GM18502 (cell line): ENCODE data around the gene MGAT3.
A peak's percentile ranks its signal among the peaks of the same experiment; 100 is the strongest.

Experiments
- ATAC-seq: cut with Tn5 transposase; IDR thresholded peaks from one replicate; pipeline ENCODE4 v1.9.1; 2021; ENCODE audit warnings: mild to moderate bottlenecking; ENCODE audit not compliant: unreplicated experiment, poor library complexity

MGAT3 gene

DNA sequence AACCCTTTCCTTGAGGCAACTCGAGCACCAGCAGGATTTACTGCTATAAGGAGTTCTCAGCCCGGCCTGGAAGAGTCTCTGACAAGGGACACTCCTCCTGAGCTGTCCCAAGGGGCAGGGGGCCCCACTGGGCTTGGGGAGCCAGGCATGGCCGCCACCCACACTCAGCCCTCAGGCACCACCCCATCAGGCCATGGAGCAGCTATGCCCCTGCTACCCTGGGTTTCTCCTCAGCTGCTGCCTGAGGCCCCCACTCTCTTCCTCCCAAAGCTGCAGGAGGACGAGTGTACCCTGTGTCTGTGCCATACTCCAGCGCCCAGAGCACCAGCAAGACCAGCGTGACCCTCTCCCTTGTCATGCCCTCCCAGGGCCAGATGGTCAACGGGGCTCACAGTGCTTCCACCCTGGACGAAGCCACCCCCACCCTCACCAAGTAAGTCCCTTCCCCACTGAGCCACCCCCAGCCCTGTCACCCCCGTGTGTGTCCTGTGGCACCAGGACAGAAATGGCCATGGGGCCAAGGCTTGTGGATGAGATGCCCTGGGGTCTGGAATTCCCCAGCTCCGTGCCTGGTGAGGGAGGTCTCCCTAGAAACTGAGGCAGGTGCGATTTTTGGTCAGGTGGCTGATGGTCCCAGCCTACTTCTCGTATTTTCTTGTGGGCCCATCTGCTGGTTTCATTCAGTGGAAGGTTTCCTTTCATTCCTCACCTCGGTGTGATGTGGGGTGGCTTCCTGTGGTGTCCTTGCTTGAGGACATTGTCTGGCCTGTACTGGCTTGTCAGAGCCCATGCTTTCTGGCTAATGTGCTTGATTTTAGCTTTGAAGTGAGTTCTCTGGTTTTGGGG is 28.8 kb upstream of the MGAT3 start:
- ATAC-seq: no peak

DNA sequence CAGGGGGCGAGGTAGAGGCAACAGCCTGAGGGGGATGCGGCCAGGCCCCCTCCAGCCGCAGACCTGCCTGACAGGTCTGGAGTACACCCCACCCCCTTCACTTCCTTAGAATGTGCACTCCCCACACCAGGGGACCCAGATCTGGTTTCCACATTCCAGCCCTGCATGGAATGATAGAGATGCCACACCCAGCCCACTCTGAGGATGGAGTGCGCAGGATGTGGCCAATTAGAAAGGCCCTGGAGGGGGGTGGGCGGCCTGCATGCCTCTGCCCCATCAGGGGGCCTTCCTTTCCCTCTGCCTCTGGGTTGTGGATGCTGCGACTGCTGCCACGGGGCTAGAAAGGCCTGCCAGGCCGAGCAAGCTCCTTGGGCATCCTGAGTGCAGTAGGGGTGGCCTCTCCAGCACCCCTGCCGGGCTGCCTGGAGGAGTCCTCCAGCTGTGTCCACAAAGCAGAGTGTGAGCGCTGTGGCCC is 28.2 kb upstream of the MGAT3 start:
- ATAC-seq: no peak

DNA sequence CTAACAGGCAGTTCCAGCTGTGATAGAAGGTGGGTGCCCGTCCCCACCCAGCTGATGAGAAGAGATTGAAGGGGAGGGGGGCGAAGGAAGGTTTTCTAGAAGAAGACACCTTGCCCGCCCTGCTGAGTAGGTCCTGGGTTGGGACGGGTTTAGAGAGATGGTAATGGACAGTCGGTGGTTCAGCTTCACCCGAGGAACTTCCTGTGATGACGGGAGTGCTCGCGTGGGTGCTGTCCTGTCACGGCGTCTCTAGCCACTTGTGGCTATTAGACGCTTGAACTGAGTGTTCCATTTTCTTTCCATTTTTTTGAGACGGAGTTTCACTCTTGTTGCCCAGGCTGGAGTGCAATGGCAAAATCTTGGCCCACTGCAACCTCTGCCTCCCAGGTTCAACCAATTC is 27.6 kb upstream of the MGAT3 start:
- ATAC-seq: no peak

DNA sequence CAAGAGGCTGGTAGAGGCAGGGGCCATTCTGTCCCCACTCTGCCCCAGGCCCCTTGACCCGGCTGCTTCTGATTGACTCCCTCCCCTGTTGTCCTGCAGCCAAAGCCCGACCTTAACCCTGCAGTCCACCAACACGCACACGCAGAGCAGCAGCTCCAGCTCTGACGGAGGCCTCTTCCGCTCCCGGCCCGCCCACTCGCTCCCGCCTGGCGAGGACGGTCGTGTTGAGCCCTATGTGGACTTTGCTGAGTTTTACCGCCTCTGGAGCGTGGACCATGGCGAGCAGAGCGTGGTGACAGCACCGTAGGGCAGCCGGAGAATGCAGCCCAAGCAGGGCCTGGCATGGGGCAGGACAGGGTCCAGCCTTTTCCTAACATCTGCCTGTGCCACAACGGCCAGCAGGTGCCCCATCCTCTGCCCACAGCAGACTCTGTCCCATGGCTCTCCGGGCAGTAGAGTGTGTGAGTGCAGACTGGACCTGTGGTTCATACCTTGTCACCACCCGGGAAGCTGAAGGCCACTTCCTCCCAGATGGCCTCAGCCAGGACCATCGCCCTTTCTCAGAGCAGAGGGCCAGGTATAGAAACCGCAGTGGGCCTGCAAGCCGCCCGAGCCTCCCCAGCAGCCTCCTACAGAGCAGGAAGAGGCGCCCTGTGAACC is 26.8 kb upstream of the MGAT3 start:
- no peak for ATAC-seq

DNA sequence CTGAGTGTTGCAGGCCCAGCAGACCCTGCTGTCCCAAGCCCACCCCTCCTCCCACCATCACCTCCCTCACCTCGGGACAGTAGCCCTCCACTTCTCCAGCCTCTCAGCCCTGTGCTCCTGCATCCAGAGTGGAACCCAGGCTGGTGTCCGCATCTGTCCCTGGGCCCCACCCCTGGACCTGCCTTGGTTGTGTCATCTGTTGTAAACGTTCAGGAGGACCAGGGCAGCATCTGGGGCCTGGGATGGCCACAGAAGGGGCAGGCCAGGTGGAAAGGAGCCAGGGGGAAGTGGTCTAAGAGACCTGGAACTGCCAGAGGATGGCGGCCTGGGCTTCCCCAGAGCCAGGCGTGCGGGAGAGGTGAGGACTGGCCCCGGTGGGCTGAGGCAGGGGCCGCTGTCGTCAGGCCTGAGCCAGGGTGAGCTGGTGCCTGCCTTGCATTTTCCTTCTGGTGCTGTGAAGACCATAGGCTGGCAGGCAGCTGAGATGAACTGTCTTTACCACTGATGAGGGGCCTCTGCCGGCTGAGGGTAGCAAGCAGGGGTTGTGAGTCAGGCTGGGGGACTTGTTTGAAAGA is 26.1 kb upstream of the MGAT3 start:
- ATAC-seq: no peak

DNA sequence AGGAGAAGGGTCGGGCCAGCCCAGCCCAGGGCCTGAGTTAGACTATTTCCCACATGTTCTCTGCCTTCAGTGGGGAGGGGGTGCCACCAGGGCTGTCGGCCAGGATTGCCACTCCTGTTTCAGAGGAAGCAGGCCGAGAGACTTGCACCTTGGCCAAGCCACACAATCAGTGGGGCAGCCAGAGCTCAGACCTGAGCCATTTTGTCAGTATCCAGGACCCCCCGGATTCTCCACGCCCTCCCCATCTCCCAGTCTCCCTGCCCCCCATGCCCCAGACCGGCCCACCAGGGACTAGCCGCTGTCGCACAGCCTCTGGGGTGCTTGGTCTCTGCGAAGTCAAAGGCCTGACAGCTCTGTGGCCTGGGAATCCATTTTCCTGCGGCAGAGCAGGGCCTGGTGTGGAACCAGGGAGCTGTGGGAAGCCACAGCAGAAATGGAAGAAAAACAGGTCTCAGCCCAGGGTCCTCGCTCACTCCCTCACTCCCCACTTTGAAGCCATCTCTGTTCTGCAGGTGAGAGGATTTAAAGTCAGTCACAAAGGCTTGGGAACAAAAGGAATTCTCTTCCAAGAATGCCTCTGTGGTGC is 25.5 kb upstream of the MGAT3 start:
- no peak for ATAC-seq

DNA sequence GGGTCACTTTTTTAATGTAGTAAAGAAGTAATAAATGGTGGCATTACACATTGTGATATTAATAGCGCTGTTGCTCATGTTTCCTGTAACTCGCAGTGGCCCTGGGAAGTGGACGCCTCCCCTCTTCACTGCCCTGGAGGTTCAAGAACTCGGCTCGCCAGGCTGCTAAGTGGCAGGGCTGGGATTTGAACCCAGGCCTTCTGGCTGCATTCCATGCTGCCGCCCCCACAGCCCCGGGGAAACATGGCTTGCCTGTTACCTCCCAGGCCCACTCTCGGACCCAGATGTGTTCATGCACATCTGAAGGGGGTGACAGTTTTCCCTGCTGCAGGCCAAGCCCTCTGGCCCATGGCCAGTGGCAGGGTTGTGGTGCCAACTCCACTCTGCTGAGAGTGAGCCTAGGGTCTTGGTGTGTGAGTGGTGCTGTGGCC is 25.0 kb upstream of the MGAT3 start:
- ATAC-seq: no peak

DNA sequence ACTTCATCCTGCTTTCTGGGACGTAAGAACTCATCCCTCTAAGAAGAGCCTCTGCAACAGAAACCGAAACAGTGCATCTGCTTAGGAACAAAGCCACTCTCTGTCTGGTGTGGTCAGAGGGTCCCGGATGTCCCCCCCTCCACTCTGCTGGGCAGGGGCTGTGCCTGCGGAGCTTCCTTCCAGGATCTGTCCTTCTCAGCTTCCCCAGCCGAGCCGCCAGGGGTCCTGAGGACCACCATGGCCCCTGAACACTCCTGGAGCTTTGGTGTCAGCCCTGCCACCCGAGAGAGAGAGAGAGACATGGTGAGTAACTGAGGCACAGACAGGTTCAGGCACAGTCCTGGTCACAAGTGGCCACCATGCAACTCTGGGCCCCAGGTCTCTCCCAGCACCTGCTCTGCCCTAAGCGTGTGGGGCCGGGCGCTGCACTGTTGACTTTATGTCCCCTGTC is 24.4 kb upstream of the MGAT3 start:
- no peak for ATAC-seq

DNA sequence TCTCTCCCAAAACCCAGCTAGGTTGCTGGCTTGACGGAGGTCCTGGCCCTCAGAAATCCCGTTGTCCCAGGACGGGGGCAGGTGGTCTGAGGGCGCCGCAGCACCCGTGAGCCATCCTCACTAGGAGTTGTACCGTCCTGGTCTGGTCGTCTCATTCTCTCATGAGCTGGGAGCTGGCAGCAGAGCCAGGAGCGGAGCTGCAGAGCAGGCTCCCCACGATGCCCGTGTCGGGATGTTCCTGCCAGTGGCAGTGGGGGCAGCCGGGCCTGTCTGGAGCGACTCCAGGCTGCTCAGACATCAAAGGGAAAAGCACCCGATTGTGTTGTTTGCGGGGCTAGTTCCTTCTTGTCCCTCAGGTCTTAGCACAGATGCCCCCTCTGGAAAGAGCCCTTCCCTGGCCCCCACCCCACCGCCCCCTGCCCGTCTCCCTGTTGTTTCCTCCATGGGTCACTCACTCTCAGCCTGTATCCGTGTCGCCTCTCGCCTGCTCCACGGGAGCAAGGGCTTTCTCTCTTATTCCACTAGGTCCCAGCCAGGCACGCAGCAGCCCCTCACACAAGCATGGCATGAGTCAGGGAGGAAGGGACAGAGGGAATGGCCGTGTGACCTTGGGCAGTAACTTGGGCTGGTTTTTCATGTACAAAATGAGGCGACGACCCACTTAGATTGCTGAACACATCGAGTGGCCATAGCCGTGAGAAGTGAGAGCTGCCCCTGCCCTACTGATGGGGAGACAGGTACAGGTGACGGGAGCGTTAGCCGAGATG is 23.2 kb upstream of the MGAT3 start:
- ATAC-seq: no peak

DNA sequence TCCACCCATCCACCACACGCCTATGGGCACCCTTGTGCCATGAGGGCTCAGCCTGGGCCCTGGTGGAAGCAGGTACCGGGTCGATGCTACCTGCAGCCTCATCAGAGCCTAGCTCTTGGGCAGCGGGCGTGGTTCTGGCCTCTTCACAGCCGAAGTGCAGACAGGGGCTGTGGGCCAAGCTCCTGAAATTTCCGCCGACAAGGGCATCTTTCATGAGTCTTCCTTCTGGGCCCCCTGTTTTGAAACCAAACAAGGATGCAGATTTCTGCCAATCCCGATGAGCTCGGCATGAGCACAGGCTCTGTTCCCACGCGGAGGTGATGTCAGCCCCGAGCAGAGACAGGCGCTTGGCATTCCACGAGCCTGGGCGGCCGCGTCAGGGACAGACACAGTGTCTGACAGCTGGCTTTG is 22.6 kb upstream of the MGAT3 start:
- ATAC-seq: no peak

DNA sequence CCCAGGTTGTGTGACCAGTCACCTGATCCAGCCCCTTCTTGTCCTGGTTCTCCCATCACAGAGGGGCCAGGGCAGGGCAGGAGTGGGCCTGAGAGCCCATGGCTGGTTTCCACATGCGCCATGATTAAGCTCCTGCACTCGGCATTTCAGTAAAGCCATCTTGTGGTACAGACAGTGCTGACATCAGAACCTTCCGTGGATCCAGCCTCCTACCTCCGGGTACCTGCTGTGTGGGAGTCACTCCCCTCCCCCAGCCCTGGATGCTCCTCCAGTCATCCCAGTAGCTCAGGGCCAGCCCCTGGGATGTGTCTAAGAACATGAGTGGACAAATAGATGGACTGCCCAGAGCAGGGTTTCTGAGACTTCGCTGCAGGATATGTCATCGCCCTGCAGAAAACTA is 22.1 kb upstream of the MGAT3 start:
- no peak for ATAC-seq

DNA sequence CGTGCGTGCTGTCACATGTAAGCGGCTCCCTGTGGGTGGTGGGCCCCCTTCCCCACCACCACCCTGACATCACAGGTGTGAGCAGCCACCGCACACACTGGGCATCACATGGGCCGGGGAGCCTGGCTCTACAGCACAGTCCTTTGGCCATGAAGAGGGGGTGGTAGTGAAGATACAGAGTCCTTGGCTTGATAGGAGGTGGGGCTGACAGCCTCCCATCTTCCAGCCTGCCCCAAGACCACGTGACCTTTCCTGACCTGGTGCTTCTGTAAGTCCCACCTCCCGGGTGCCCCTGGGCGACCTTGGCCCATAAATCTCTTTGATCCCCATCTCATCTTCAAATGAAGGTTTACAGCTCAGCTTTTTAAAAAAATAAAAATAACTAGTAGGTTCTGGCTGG is 21.2 kb upstream of the MGAT3 start:
- ATAC-seq: no peak

DNA sequence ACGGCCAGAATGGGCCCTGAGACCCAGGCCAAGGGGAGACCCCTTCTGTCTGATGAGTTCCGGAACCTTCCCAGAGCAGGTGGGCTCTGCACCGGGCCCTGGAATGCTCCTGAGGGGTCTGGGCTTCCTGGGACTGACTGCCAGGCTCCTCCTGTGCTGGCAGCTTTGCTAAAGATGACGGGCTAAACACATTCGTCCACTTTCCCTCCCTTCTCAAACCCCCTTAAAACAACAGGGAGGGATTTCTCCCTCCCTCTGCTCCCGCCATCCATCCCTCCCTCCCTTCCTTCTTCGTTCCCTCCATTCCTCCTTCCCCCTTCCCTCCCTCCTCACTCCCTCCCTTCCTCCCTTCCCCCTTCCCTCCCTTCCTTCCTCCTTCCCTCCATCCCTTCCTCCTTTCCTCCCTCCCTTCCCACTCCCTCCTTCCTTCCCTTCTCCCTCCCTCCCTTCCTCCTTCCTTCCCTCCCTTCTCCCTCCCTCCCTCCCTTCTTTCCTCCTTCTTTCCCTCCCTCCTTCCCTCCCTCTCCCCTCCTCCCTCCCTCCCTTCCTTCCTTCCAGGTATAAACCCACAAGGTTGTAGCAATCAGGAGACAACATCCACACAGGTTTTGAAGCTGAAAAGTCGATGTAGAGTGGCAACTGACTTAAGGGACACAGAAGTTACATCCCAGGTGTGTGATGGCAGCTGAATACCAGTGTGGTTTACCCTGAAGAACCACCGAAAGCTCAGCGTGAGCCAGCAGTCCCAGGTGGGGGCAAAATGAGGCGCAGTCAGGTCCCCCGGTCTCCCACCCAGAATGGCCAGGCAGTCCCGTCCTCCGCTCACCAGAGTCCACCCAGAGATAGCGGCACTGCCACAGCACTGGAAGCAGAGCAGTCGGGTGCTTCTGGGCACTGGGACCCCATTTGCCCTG is 18.8 kb upstream of the MGAT3 start:
- ATAC-seq: no peak

DNA sequence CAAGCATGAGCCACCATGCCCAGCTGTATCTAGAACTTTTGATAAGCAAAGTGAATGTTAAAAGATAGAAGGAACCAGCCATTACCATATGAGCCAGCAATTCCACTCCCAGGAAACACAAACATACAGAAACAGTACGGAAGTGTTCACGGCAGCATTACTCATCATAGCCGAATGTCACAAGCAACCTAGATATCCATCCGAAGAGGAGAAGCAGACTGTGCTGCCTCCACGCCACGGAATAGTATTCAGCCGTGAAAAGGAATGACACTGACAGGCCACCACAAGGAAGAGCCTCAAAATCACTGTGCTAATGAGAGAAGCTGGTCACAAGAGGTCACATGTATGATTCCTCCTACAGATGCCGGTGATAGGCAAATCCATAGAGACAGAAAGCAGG is 17.6 kb upstream of the MGAT3 start:
- ATAC-seq: no peak

DNA sequence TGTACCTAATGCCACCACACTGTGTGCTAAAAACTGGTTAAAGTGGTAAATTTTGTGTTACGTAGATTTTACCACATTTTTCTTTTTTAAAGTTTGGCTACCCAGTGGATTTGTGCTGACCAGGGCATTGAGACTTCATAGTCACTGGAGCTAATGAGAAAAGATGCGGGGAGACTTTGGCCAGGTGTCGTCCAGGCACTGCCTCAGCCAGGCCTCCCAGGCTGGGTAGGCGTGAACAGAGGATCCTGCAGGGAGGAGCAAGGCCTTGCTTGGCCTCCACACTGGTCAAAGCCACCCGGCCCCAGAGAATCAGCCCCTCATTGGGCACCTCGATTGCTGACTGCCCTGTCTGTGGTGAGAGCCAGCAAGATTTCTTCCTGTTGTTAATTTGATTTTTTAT is 13.4 kb upstream of the MGAT3 start:
- ATAC-seq: no peak

DNA sequence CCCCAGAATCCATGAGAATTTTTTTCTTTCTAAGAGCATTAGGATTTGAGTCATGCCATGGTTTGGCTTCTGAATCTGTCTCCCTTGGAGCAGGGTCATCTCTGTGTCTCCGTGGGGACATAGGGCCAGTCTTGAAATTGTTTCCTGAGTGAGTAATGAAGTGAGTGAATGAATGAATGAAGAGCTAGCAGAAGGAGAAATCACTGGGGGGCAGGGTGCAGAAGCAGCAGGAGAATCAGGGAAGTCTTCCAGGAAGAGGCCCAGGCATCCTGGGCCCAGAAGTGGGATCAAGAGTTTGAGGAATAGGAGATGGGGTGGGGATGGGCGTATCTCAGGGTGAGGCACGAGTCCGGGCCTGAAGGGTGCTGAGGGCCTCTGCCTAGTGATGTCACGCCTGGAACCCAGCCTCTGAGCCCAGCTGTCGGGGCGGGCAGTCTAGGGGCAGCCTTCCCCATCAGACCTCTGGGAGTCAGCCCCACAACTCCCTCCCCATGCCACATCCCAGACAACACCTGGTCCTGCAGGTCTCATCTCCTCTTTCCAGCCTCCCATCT is 12.5 kb upstream of the MGAT3 start:
- no peak for ATAC-seq

DNA sequence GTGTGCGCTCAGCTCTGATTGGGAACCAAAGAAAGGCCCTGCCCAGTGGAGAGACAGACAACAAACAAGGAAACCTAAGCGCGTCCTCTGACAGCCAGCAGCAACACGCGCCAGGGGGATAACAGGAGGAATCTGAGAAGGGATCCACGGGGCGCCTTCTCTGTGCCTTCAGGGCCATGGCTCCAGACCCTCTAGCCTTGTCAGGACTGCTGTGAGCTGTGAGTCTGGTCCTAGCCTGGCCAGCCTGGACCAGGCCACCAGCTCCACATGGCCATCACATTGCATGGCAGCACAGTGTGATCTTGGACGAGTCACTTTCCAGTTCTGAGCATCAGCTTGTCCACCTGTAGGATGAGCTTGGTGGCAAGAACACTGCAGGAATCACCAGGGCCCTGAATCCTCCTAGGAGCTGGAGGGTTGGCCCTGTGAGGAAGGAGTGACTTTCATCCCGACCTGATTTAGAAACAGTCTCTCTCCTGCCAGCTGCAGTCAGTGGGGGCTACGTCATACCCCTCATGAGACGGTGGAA is 11.8 kb upstream of the MGAT3 start:
- no peak for ATAC-seq

DNA sequence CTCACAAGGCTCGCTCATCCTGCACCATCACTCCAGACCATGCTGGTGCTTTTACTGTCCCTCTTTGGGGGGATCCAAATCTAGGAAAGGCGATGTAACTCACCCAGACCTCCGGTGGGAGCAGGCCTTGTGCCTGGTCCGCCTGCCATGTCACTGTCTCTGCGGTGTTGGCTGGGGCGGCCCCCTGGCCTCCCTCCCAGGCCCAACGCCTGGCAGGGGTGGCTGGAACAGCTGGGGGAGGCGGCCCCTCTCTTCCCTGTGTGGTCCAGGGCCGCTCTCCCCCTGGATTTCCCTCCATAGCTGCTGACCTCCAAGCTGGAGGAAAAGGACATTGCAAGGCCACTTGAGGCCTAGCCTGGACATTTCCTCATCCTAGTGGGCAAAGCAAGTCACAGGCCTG is 11.1 kb upstream of the MGAT3 start:
- ATAC-seq: no peak

DNA sequence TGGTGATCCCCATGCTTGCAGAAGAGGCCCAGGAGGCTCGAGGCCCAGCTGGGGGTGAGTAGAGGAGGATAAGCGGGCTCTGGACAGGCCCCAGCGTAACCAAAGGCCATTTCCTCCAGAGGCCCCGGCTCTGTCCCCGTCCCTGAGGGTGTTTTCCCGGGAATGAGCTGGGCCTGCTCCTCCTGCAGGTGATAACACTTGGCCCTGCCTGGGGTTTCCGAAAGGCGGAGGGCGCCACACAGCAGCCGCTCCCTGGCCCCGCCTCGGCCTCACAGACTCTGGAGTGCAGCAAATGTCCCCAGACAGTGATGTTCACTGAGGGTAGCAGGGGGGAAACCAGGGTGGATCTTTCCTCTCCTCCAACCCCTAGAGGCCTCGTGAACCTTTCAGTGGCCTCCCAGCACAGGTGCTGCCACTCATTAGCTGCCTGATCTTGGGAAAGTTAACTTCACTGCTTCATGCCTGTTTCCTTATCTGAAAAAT is 10.5 kb upstream of the MGAT3 start:
- peak; percentile 36 for ATAC-seq
